IMR-90 (cell line): ENCODE results near the gene TIAM2. TPM values are rescaled to one million over a fixed set of nuclear protein-coding genes. Genes with fewer than 3 reads are reported as not detected.
A peak's percentile ranks its signal among the peaks of the same experiment; 100 is the strongest.

Experiments used
- ATAC-seq: fragments of 200-7000 bp; cut with Tn5 transposase; 2 replicates; pipeline ENCODE4 v1.9.1; 2020; ENCODE audit warnings: low read depth, mild to moderate bottlenecking, moderate library complexity
- BruUV-seq: library from RNA; stranded (reverse); fragments of 400-500 nt; replicated peaks from 2 replicates; lab custom pipeline; 2021; lab: Mats Ljungman, UMichigan
- CTCF ChIA-PET: fragments of 300-600 bp; formaldehyde crosslinking; extraction: SDS; loops from one replicate; lab custom pipeline; 2021; ENCODE audit warnings: antibody characterized with exemption; lab: Yijun Ruan, JAX
- POLR2A ChIA-PET: fragments of 300-600 bp; sonication (Branson Sonifier 250); formaldehyde crosslinking; loops from one replicate; lab custom pipeline; 2022; ENCODE audit warnings: antibody characterized with exemption; ENCODE audit not compliant: unreplicated experiment; lab: Charles Lee
- DNase-seq: peaks from one replicate; pipeline ENCODE4 v3.0.0; 2013
- H2AFZ ChIP-seq: replicated peaks from 2 replicates; pipeline ENCODE3; 2013; ENCODE audit warnings: low read length, mild to moderate bottlenecking; ENCODE audit not compliant: poor library complexity
- H2AK5ac ChIP-seq: 2 replicates; pipeline ENCODE4 v1.6.1; 2013; ENCODE audit warnings: low read depth, low read length, inconsistent platforms
- H2AK9ac ChIP-seq: replicated peaks from 2 replicates; pipeline ENCODE3; 2013; ENCODE audit warnings: mild to moderate bottlenecking, low read depth, low read length, moderate library complexity; ENCODE audit not compliant: poor library complexity
- H2BK120ac ChIP-seq: 2 replicates; pipeline ENCODE4 v1.6.1; 2013; ENCODE audit warnings: low read depth, low read length, inconsistent platforms
- H2BK15ac ChIP-seq: 3 replicates; pipeline ENCODE4 v1.6.1; 2013; ENCODE audit warnings: low read depth, low read length, inconsistent platforms
- H2BK20ac ChIP-seq: 2 replicates; pipeline ENCODE4 v1.6.1; 2013; ENCODE audit warnings: low read depth, mild to moderate bottlenecking, inconsistent platforms, low read length, moderate library complexity
- H2BK5ac ChIP-seq: 2 replicates; pipeline ENCODE4 v1.6.1; 2013; ENCODE audit warnings: mild to moderate bottlenecking, low read depth, low read length, inconsistent platforms; ENCODE audit not compliant: poor library complexity, severe bottlenecking
- H3K14ac ChIP-seq: replicated peaks from 2 replicates; pipeline ENCODE4 v1.6.1; 2013; ENCODE audit warnings: low read depth, low read length, inconsistent platforms
- H3K18ac ChIP-seq: 2 replicates; pipeline ENCODE4 v1.6.1; 2013; ENCODE audit warnings: low read depth, low read length, control low read depth
- H3K23ac ChIP-seq: 2 replicates; pipeline ENCODE4 v1.6.1; 2013; ENCODE audit warnings: low read depth, low read length, inconsistent platforms
- H3K27ac ChIP-seq: 2 replicates; pipeline ENCODE4 v1.5.1; 2013; ENCODE audit warnings: mild to moderate bottlenecking, control low read depth, low read length; ENCODE audit not compliant: insufficient read depth
- H3K27me3 ChIP-seq: 2 replicates; pipeline ENCODE4 v1.6.1; 2013; ENCODE audit warnings: low read length; ENCODE audit not compliant: control insufficient read depth, insufficient read depth
- H3K36me3 ChIP-seq: 2 replicates; pipeline ENCODE4 v1.6.1; 2013; ENCODE audit warnings: low read length, mixed read lengths; ENCODE audit not compliant: control insufficient read depth, insufficient read depth
- H3K4ac ChIP-seq: 2 replicates; pipeline ENCODE4 v1.6.1; 2013; ENCODE audit warnings: low read depth, low read length, inconsistent platforms
- H3K4me1 ChIP-seq: 2 replicates; pipeline ENCODE4 v1.6.1; 2013; ENCODE audit warnings: low read length, mixed read lengths; ENCODE audit not compliant: control insufficient read depth, insufficient read depth
- H3K4me2 ChIP-seq: 2 replicates; pipeline ENCODE4 v1.6.1; 2013; ENCODE audit warnings: low read depth, mild to moderate bottlenecking, control low read depth, low read length, moderate library complexity
- H3K4me3 ChIP-seq: 2 replicates; pipeline ENCODE4 v1.5.1; 2013; ENCODE audit warnings: low read depth, mild to moderate bottlenecking, control low read depth, low read length, moderate library complexity; ENCODE audit not compliant: insufficient read depth
- H3K56ac ChIP-seq: 2 replicates; pipeline ENCODE4 v1.6.1; 2013; ENCODE audit warnings: low read length, inconsistent platforms; ENCODE audit not compliant: insufficient read depth; ENCODE audit errors: extremely low read depth
- H3K79me1 ChIP-seq, 2 experiments: 2 replicates each; pipeline ENCODE4 v1.6.1; 2013; ENCODE audit warnings: low read length in 2 of 2, inconsistent platforms in 1 of 2, low read depth in 1 of 2
- H3K9ac ChIP-seq: 2 replicates; pipeline ENCODE4 v1.6.1; 2013; ENCODE audit warnings: low read depth, low read length, control low read depth
- H3K9me1 ChIP-seq: 2 replicates; pipeline ENCODE4 v1.6.1; 2013; ENCODE audit warnings: low read length, inconsistent platforms; ENCODE audit not compliant: insufficient read depth
- H3K9me3 ChIP-seq: 2 replicates; pipeline ENCODE4 v1.6.1; 2013; ENCODE audit warnings: low read length; ENCODE audit not compliant: control insufficient read depth, insufficient read depth
- H4K20me1 ChIP-seq: 2 replicates; pipeline ENCODE4 v1.6.1; 2013; ENCODE audit warnings: low read length, inconsistent platforms; ENCODE audit not compliant: insufficient read depth
- H4K5ac ChIP-seq: 2 replicates; pipeline ENCODE4 v1.6.1; 2013; ENCODE audit warnings: mild to moderate bottlenecking, low read depth, low read length, control low read depth
- H4K8ac ChIP-seq, 2 experiments: 2 replicates each; pipeline ENCODE4 v1.6.1; 2013; ENCODE audit warnings: low read depth in 2 of 2, low read length in 2 of 2, control low read depth in 1 of 2, inconsistent platforms in 1 of 2
- H4K91ac ChIP-seq: 2 replicates; pipeline ENCODE4 v1.6.1; 2013; ENCODE audit warnings: low read depth, low read length, inconsistent platforms; ENCODE audit not compliant: insufficient read depth
- RFX5 ChIP-seq: IDR thresholded peaks from 2 replicates; pipeline ENCODE4 v1.8.0; 2012; ENCODE audit warnings: low read depth, mild to moderate bottlenecking, low read length, moderate library complexity
- USF2 ChIP-seq: fragments of 150-350 bp; IDR thresholded peaks from 2 replicates; pipeline ENCODE4 v1.6.1; 2017; ENCODE audit warnings: mild to moderate bottlenecking, antibody characterized with exemption, low read length, low read depth
- WGBS, 2 experiments: methylation state at CpG; one replicate each; pipeline versions ENCODE4 v1.1.5 to v1.1.7; 2013; ENCODE audit warnings: missing lambda C conversion rate in 2 of 2; ENCODE audit not compliant: insufficient read length in 1 of 2; ENCODE audit errors: extremely low coverage in 2 of 2; 5-methylcytosine and 5-hydroxymethylcytosine counted together
- dilution Hi-C: fragments of 300-500 bp; cut with HindIII; formaldehyde crosslinking; loops from one replicate; pipeline ENCODE4 v1.14.3; 2018; ENCODE audit warnings: low sequenced_read_pairs; ENCODE audit not compliant: unreplicated experiment
- in situ Hi-C: fragments of 300-500 bp; cut with MboI; formaldehyde crosslinking; loops from 3 replicates; pipeline ENCODE4 v1.14.3; 2019; ENCODE audit warnings: low sequenced_read_pairs, inconsistent platforms, mixed read lengths
- intact Hi-C: fragments of 100-400 bp; cut with micrococcal nuclease; formaldehyde crosslinking; loops from 2 replicates; pipeline ENCODE4 v1.10.0; 2022
- polyA plus RNA-seq, 3 experiments: library from polyadenylated mRNA; depleted of rRNA; stranded (reverse); fragments of >200 nt; gene quantifications; 2 replicates each; pipeline ENCODE4 v1.2.3, GENCODE V29; 2012; ENCODE audit warnings: low replicate concordance in 1 of 3
- total RNA-seq: library from RNA; depleted of rRNA; stranded (reverse); fragments of >200 nt; gene quantifications from 2 replicates; pipeline ENCODE4 v1.2.3, GENCODE V29; 2012

The TIAM2 gene
- total and polyA plus RNA-seq, 2 of the 4 experiments (the other 2 are of a cell fraction), result 3.1 to 4.7 TPM

DNA sequence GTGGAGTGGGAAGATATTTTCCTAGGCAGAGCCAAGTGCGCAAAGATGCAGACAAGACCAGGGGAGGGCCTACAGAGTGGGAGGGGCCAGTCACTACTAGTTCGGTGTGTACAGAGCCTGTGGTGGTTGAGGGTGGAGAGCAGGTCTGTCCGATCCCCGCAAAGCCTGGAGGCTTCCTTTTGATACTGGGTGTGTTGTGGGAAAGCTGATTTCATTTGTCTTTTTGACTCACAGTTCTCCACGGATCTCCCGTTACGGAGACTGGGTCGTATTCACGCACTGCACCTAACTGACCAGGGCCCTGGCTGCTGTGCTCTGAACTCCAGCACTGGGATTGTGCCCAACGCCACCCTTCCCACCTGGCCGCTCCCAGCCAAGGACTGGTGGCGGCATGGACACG, 1.4 kb upstream of the TIAM2 start:
- no peak overlapping the region for H3K9ac ChIP-seq
- H3K27me3 ChIP-seq, result no peaks in the 10 kb centered on the region
- no peak overlapping the region for H3K4ac ChIP-seq
- DNase-seq (no peak), ATAC-seq (no peak)
- H2AFZ ChIP-seq, result no peak overlapping the region
- in situ Hi-C loops, result no loop called here
- dilution Hi-C loops, result no loop called here
- H3K9me3 ChIP-seq, result no peaks in the 10 kb centered on the region
- ChIA-PET POLR2A (no interaction called here), CTCF (no interaction called here)
- H2BK120ac ChIP-seq, result no peak overlapping the region
- H3K4me3 ChIP-seq, result no peak overlapping the region
- no peak overlapping the region for H2AK5ac ChIP-seq
- no peak overlapping the region for H3K14ac ChIP-seq
- no peak overlapping the region for H4K91ac ChIP-seq
- H2BK20ac ChIP-seq, result no peak overlapping the region
- no peak overlapping the region for H2BK15ac ChIP-seq
- peaks cover 4% of the 10 kb centered on the region; the same call in 1 of the 2 replicates for H4K20me1 ChIP-seq
- H3K23ac ChIP-seq, result no peak overlapping the region
- H4K8ac ChIP-seq, result no peak overlapping the region
- no peaks in the 10 kb centered on the region for H3K36me3 ChIP-seq
- no peak for TF ChIP-seq RFX5
- no peak for TF ChIP-seq USF2
- intact Hi-C loops, result no loop called here
- no peak overlapping the region for H4K5ac ChIP-seq
- peak overlapping the region; percentile 62 for H2AK9ac ChIP-seq
- BruUV-seq, result no TSS peak
- 0 out of 4 replicates have a peak, but pooled peaks cover 6% of the 10 kb centered on the region in 2 experiments for H3K79me1 ChIP-seq
- H3K56ac ChIP-seq, result no peak overlapping the region
- no peaks in the 10 kb centered on the region for H3K9me1 ChIP-seq
- no peak overlapping the region for H3K4me2 ChIP-seq
- H3K18ac ChIP-seq, result no peak overlapping the region
- H2BK5ac ChIP-seq, result no peak overlapping the region
- H3K4me1 ChIP-seq, result no peaks in the 10 kb centered on the region; the same call in 1 of the 2 replicates
- WGBS, 2 experiments, result 97% methylated on average over 9 of the region's 13 CpGs; no CpG with 5 or more reads in 1 of the 2 experiments
- no peak overlapping the region for H3K27ac ChIP-seq
